Spleen (tissue), 11 donors: ENCODE results near the gene CPAMD8. TPM values are rescaled to one million over a fixed set of nuclear protein-coding genes. Genes with fewer than 3 reads are reported as not detected.
"Not testable (repeated sequence)": the region's sequence is repeated elsewhere in the genome, so short reads cannot be mapped to it uniquely, and the experiment has no call there.

Experiments
- DNase-seq: peaks from one replicate; pipeline ENCODE4 v3.0.0-alpha.2; 2020
- H3K27ac ChIP-seq, 8 donors: fragments of 200-600 bp; sonication (generic) in 7 of 8; 1 replicate in 4 of 8; 2 replicates in 4 of 8; pipeline versions ENCODE4 v1.5.0 to v1.8.0; 2016 to 2021; ENCODE audit warnings: inconsistent platforms in 4 of 8, mild to moderate bottlenecking in 4 of 8, moderate library complexity in 1 of 8
- H3K27me3 ChIP-seq, 7 donors: fragments of 200-600 bp; sonication (generic) in 6 of 7; replicated peaks in 1 of 7; 1 replicate in 4 of 7; 2 replicates in 3 of 7; pipeline versions ENCODE4 v1.5.0 to v1.8.0; 2016 to 2021; ENCODE audit warnings: inconsistent platforms in 3 of 7, mild to moderate bottlenecking in 1 of 7
- H3K36me3 ChIP-seq, 6 donors: fragments of 200-600 bp; sonication (generic) in 5 of 6; 1 replicate in 4 of 6; 2 replicates in 2 of 6; pipeline versions ENCODE4 v1.5.0 to v1.8.0; 2016 to 2021; ENCODE audit warnings: inconsistent platforms in 2 of 6
- H3K4me1 ChIP-seq, 6 donors: fragments of 200-600 bp; sonication (generic) in 5 of 6; 1 replicate in 3 of 6; 2 replicates in 3 of 6; pipeline versions ENCODE4 v1.5.0 to v1.8.0; 2016 to 2021; ENCODE audit warnings: inconsistent platforms in 3 of 6
- H3K4me3 ChIP-seq, 8 donors: fragments of 200-600 bp; sonication (generic) in 7 of 8; 1 replicate in 4 of 8; 2 replicates in 4 of 8; pipeline versions ENCODE4 v1.5.0 to v1.8.0; 2016 to 2021; ENCODE audit warnings: inconsistent platforms in 4 of 8, mild to moderate bottlenecking in 4 of 8, moderate library complexity in 2 of 8
- H3K9me3 ChIP-seq, 8 donors: fragments of 200-600 bp; sonication (generic) in 7 of 8; 1 replicate in 4 of 8; 2 replicates in 4 of 8; pipeline versions ENCODE4 v1.5.0 to v1.8.0; 2016 to 2021; ENCODE audit warnings: inconsistent platforms in 4 of 8
- POLR2A ChIP-seq, 3 donors: fragments of 450-650 bp; IDR thresholded peaks; one replicate each; pipeline ENCODE4 v1.5.1; 2017; ENCODE audit warnings: antibody characterized with exemption in 3 of 3, mild to moderate bottlenecking in 1 of 3
- POLR2AphosphoS5 ChIP-seq, 3 donors: sonication (generic); formaldehyde crosslinking; IDR thresholded peaks; one replicate each; pipeline ENCODE4 v1.5.1; 2017; ENCODE audit warnings: antibody characterized with exemption in 3 of 3
- WGBS, 5 donors: extraction: QIAGEN DNeasy Blood & Tissue Kit in 3 of 5; methylation state at CpG; one replicate each; pipeline versions ENCODE4 v1.1.5 to v1.1.7; 2013 to 2018; 5-methylcytosine and 5-hydroxymethylcytosine counted together
- intact Hi-C: fragments of 100-400 bp; cut with DNase I; formaldehyde crosslinking; loops from one replicate; pipeline ENCODE4 v1.15.0; 2023; ENCODE audit warnings: low total_unique reads
- polyA plus RNA-seq, 3 donors: library from polyadenylated mRNA; stranded (reverse); fragments of 200-250 nt; gene quantifications; one replicate each; pipeline ENCODE4 v1.2.1, GENCODE V29; 2013
- total RNA-seq, 7 donors: library from RNA; depleted of rRNA in 3 of 7; stranded (reverse); fragments of >200 nt in 3 of 7; fragmentation: NEBNext Ultra II Directional in 4 of 7; extraction: Animal tissue kit (Norgen Biotek cat#: 25700) in 4 of 7; gene quantifications; one replicate each; pipeline versions ENCODE4 v1.1.0 to v1.2.1, GENCODE V29; 2016 to 2021
- TF ChIP-seq, protein P1 (sequence below), 11 experiments: fragments of 200-600 bp in 7 of 11; fragments of 450-650 bp in 4 of 11; sonication (generic) in 4 of 11; IDR thresholded peaks in 8 of 11; conservative IDR thresholded peaks in 3 of 11; 1 replicate in 7 of 11; 2 replicates in 4 of 11; pipeline versions ENCODE4 v1.4.0 to v1.8.0; 2016 to 2021; ENCODE audit warnings: antibody characterized with exemption in 11 of 11, inconsistent platforms in 4 of 11, mild to moderate bottlenecking in 1 of 11
- donor health status: healthy with polysubstance abuse.
- donor health status: DM: no; HTN: no; CAD: no; lungs with moderate emphysema.
- donor health status: DM: no; HTN: no; CAD: no.
- donor health status: Bipolar disorder and iron deficiency.
- donor health status: healthy.
- donor health status: DM: no; HTN: no; CAD: no.
- donor health status: DM: yes; HTN: yes; CAD: no.

Gene CPAMD8
- total and polyA plus RNA-seq, 10 donors, result 2.1 to 18.7 (median 8.5) TPM

- TF ChIP-seq POLR2A (IDR thresholded peaks at IDR 0.05), result no peak
- TF ChIP-seq, protein P1, sequence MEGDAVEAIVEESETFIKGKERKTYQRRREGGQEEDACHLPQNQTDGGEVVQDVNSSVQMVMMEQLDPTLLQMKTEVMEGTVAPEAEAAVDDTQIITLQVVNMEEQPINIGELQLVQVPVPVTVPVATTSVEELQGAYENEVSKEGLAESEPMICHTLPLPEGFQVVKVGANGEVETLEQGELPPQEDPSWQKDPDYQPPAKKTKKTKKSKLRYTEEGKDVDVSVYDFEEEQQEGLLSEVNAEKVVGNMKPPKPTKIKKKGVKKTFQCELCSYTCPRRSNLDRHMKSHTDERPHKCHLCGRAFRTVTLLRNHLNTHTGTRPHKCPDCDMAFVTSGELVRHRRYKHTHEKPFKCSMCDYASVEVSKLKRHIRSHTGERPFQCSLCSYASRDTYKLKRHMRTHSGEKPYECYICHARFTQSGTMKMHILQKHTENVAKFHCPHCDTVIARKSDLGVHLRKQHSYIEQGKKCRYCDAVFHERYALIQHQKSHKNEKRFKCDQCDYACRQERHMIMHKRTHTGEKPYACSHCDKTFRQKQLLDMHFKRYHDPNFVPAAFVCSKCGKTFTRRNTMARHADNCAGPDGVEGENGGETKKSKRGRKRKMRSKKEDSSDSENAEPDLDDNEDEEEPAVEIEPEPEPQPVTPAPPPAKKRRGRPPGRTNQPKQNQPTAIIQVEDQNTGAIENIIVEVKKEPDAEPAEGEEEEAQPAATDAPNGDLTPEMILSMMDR (IDR thresholded peaks at IDR 0.05 in 8 of 11, conservative IDR thresholded peaks at IDR 0.05 in 3 of 11), result no peak
- TF ChIP-seq POLR2AphosphoS5 (IDR thresholded peaks at IDR 0.05), result no peak
- intact Hi-C loops, result no loop called here
- H3K9me3 ChIP-seq, result peaks cover 2 to 35% (median 20%) of the 10 kb centered on the region in 8 donors
- H3K27me3 ChIP-seq, result peaks cover 0 to 20% (median 8%) of the 10 kb centered on the region in 7 donors
- no peaks in the 10 kb centered on the region for H3K36me3 ChIP-seq
- peak overlapping the region in 1 of 8 donors; percentile 5 for H3K27ac ChIP-seq
- H3K4me3 ChIP-seq, result no peak overlapping the region
- peaks cover 0 to 17% (median 3%) of the 10 kb centered on the region in 6 donors for H3K4me1 ChIP-seq
- DNase-seq, result no peak
Measured at GRCh38 chr19:17020385-17020784, 6.2 kb downstream of the CPAMD8 start.

DNA sequence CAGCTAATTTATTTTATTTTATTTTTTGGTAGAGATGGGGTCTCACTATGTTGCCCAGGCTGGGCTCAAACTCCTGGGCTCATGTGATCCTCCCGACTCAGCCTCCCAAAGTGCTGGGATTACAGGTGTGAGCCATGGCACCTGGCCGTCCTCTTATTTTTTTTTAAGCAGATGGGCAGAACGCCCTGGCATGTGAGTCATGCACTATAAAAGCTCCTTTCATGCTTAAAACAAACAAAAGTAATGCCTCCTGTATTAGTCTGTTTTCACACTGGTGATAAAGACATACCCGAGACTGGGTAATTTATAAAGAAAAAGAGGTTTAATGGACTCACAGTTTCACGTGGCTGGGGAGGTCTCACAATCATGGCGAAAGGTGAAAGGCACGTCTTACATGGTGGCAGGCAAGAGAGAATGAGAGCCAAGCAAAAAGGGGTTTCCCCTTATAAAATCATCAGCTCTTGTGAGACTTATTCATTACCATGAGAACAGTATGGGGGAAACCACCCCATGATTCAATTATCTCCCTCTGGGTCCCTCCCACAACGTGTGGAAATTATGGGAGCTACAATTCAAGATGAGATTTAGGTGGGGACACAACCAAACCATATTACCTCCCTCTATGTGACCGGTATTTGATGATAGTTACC lies 12.3 kb downstream of the CPAMD8 start:
- H3K27ac ChIP-seq, H3K4me1 ChIP-seq, DNase-seq, H3K36me3 ChIP-seq, H3K4me3 ChIP-seq, intact Hi-C loops: not testable (repeated sequence)
- Histone ChIP-seq H3K27me3 (peaks cover 0 to 12% (median 0%) of the 10 kb centered on the region in 7 donors), H3K9me3 (peaks cover 0 to 19% (median 0%) of the 10 kb centered on the region in 8 donors)
- 74 to 87% (median 79%) methylated on average over 9 of the region's 9 CpGs for WGBS, 5 donors

- 83 to 92% (median 87%) methylated on average over 16 of the region's 16 CpGs for WGBS, 5 donors
- no peaks in the 10 kb centered on the region for H3K4me1 ChIP-seq
- no peak overlapping the region for H3K27ac ChIP-seq
- peaks cover 0 to 23% (median 0%) of the 10 kb centered on the region in 8 donors for H3K9me3 ChIP-seq
- peaks cover 0 to 12% (median 0%) of the 10 kb centered on the region in 7 donors for H3K27me3 ChIP-seq
- H3K4me3 ChIP-seq, result no peak overlapping the region
- H3K36me3 ChIP-seq, result no peaks in the 10 kb centered on the region
- TF ChIP-seq POLR2AphosphoS5 (IDR thresholded peaks at IDR 0.05) (no peak), POLR2A (IDR thresholded peaks at IDR 0.05) (no peak)
- TF ChIP-seq, protein P1 (IDR thresholded peaks at IDR 0.05 in 8 of 11, conservative IDR thresholded peaks at IDR 0.05 in 3 of 11), result no peak
- no peak for DNase-seq
- intact Hi-C loops, result no loop called here
Measured at GRCh38 chr19:17011485-17011884, 15.1 kb downstream of the CPAMD8 start.

GRCh38 chr19:17006579-17006978 lies 20.0 kb downstream of the CPAMD8 start:
- peaks cover 0 to 10% (median 0%) of the 10 kb centered on the region in 8 donors for H3K9me3 ChIP-seq
- peaks cover 0 to 15% (median 0%) of the 10 kb centered on the region in 7 donors for H3K27me3 ChIP-seq
- no peak overlapping the region for H3K4me3 ChIP-seq
- no peak for DNase-seq
- no peaks in the 10 kb centered on the region for H3K36me3 ChIP-seq
- TF ChIP-seq POLR2A (IDR thresholded peaks at IDR 0.05), result no peak
- WGBS, 5 donors, result 84 to 95% (median 86%) methylated on average over 3 of the region's 3 CpGs
- intact Hi-C loops, result no loop called here
- no peak overlapping the region for H3K27ac ChIP-seq
- peaks cover 0 to 9% (median 4%) of the 10 kb centered on the region in 6 donors for H3K4me1 ChIP-seq

DNA sequence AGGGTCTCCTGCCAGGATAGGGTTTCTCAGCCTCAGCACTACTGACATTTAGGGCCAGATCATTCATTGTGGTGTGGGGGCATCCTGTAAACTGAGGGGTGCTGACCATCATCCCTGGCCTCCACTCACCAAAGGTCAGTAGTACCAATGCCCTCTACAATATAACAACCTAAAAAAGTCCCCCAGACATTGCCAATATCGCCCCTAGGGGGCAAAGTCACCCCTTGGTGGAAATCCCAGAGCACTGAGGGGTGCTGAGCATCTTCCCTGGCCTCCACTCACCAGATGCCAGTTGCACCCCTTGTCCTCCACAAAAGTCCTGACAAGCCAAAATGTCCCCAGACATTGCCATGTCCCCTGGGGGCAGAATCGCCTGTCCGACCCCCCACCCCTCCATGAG lies 21.6 kb downstream of the CPAMD8 start:
- H3K9me3 ChIP-seq, result peaks cover 0 to 10% (median 0%) of the 10 kb centered on the region in 8 donors
- H3K27me3 ChIP-seq, result peaks cover 0 to 18% (median 0%) of the 10 kb centered on the region in 7 donors
- no peak for DNase-seq
- peaks cover 0 to 12% (median 5%) of the 10 kb centered on the region in 6 donors for H3K4me1 ChIP-seq
- H3K4me3 ChIP-seq, result no peak overlapping the region
- 67 to 83% (median 81%) methylated on average over 3 of the region's 3 CpGs for WGBS, 5 donors
- H3K27ac ChIP-seq, result no peak overlapping the region
- TF ChIP-seq POLR2AphosphoS5 (IDR thresholded peaks at IDR 0.05), result no peak
- no peak for TF ChIP-seq POLR2A (IDR thresholded peaks at IDR 0.05)
- TF ChIP-seq, protein P1 (IDR thresholded peaks at IDR 0.05 in 8 of 11, conservative IDR thresholded peaks at IDR 0.05 in 3 of 11), result no peak
- intact Hi-C loops, result no loop called here
- H3K36me3 ChIP-seq, result no peaks in the 10 kb centered on the region
